NCI-H1436 (cell line): ENCODE data around the gene USP30.
A peak's percentile ranks its signal among the peaks of the same experiment; 100 is the strongest.

Experiments used
- DNase-seq: peaks from one replicate; lab custom pipeline; 2025; lab: John Stamatoyannopoulos, UW

USP30 gene

DNA sequence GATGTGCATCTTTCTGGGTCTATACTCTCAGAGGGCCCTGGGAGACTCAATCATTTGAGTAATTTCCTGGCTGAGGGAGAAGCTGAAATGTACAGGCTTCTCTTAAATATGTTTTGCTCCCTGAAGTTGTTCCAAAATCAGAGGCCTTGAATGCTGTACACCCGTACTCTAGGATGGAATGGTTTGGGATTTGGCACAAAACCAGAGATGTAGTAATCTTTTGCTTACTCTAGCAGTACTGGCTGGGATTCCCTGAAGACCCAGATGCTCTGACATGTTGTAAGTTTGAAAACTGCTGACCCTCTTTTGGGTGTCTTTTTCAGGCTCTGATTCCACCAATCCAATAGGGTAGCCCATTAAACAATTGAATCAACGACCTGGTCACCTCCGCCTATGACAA, 74.4 kb downstream of the USP30 start:
- DNase-seq: no peak

DNA sequence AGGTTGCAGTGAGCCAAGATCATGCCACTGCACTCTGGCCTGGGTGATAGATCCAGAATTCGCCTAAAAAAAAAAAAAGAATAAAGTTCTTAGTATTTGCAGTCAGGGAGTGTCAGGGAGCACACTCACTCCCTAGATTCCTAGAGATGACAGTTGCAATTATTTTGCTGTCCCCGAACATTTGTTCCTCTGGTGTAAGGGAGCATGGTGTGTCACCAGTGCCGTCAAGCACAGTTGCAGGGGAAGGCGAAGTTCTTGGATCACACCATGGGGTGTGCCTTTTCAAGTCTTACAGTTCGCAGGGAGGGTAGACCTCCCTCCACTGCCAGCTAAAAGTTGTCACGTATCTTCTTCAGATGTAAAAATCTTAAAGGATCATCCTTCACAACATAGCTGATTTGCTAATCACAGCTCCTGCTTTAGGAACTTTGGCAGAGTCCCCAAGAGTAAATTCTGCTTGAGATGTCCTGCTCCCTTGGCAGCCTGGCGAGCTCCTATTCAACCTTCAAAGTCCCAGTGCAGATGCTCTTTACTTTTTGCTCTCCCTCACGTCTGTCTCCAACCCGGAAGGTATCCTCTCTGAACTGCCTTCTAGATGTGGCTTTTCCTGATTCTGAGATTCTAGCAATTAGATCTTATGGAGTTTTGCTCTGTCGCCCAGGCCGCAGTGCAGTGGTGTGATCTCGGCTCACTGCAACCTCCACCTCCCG, 75.3 kb downstream of the USP30 start:
- DNase-seq: no peak

DNA sequence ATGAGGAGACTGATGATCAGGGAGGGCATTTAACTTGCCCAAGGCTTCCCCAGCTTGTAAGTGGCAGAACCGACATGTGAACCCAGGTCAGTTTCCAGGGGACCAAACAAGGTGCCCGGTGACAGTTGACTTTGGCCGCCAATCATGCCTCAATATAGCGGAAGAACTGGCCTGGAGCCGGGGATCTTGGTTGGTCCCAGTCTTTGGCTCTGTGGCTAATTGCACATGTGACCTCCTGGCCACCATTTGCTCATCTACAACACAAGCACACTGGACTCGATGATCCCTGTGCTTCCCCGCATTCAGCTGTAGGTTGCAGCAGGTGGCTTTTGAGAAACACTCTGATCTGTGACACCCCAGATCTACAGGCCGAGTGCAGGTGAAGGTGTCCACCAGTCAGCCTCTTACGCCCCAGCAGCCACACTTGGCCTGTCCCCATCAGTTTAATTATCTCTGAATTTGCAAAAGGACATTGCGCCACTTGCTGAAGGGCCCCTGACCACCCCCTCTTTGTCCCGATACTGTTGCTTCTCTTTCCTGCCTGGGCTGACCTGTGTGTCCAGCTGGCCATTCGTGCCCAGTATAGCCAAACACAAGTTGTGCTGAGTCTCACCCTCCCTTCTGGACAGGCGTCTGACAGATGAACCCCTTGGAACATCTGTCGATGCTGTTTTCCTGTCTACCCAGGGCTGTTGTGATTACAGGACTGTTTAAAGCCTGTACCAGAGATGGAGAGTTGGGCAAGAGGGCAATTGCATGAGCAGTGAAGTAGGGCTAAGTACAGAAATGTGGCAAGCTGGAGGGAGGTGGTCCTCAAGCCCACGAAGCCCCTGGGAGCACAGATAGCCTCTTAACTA, 78.1 kb downstream of the USP30 start:
- DNase-seq: no peak

DNA sequence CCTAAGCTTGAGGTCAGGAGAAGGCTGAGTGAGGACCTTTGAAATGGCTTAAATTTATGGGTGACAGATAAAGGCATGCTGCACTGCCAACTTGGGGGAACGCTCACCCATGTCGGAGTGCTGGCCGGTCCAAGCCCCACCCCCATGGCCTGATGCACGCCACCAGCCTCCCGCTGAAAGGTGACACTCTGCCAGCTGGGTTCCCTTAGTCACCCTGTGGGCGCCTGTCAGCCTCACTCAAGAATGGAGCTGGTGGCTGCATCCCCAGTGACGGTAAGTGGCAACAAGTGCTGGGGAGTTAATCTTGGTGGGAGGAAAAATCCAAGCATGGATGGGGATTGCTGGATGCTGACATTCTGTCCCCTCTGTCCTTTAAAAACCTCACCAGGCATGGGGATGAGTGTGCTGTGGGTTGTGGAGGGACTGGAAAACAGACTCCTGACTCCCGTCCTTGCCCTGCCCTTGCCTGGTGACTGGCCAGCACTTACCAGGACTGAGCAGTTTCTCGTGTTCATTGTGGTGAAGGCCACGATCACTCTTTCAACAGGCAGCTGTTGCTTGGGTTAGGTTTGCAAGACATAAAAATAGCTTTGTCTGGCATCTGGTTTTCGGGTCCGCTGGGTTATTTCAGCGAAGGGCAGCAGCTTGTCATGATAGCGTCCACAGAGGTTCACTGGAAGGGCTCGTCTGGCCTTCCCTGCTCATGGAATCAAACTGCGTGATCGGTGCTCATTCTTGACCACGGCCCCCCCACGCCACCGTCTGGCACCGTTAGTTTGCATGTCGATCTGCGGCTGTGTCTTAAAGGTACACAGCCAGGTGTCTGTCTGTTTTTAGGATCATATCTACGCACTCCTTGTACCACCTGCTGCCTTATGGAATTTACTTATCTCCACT, 79.0 kb downstream of the USP30 start:
- peak; percentile 2 for DNase-seq

DNA sequence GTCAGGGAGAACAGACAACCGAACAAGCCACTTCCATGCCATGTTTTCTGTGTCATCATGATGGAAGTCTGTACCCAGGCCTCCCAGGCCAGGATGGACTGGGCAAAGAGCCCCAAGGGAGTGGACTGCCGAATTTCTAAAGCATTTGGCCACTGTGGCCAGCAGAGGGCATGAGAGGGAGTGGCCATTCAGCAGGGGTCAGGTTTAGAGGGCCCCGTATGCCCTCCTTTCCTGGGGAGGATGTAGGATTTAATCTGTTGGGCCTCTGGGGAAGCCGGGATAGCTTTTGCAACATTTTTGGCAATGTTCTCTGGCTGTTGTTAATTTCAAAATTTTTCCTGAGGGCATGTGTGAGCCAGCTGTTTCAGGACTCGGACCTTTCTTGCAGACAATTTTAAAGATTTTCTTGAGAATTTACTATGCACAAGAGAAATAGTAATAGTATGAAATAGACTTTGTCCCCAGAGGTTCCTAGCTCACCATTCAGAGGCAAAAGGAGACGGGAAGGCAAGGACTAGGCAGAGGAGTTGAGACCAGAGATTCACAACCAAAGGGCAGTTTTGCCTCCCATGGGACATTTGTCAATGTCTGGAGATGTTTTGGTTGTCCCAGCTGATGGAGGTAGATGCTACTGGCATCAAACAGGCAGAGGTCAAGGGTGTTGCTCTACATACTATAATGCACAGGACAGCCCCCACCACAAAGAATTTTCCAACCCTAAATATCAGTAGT, 82.0 kb downstream of the USP30 start:
- no peak for DNase-seq

DNA sequence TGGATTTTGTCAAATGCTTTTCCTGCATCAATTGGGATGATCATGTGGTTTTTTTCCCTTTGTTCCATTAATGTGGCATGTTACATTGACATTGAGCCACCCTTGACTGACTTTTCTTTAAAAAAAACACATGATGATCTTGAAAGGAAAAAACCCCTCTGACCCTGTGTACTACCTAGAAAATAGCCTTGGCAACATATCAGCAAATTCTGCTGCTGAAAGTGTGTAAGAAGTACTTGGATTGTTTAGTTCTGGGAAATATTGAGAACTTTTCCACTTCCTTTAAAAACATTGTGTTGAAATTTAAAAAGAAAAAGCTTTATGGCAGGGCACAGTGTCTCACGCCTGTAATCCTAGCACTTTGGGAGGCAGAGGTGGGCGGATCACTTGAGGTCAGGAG, 84.7 kb downstream of the USP30 start:
- no peak for DNase-seq
